Astrocyte of the hippocampus (primary cell): ENCODE measurements around the gene TRIP13.

Experiments used
- DNase-seq: peaks from one replicate; pipeline ENCODE4 v3.0.0; 2011; ENCODE audit warnings: low read depth, low spot score

Gene TRIP13

DNA sequence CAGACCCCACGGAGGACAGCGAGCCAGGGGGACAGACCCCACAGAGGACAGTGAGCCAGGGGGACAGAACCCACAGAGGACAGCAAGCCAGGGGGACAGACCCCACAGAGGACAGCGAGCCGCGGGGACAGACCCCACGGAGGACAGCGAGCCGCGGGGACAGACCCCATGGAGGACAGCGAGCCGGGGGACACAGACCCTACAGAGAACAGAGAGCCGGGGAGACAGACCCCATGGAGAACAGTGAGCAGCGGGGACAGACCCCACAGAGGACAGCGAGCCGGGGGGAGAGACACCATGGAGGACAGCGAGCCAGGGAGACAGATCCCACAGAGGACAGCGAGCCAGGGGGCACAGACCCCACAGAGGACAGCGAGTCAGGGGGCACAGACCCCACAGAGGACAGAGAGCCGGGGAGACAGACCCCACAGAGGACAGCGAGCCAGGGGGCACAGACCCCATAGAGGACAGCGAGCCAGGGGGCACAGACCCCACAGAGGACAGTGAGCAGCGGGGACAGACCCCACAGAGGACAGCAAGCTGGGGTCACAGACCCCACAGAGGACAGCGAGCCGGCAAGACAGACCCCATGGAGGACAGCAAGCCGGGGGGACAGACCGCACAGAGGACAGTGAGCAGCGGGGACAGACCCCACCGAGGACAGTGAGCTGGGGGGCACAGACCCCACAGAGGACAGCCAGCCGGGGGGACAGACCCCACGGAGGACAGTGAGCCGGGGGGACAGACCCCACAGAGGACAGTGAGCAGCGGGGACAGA, 37.5 kb upstream of the TRIP13 start:
- DNase-seq: no peak

DNA sequence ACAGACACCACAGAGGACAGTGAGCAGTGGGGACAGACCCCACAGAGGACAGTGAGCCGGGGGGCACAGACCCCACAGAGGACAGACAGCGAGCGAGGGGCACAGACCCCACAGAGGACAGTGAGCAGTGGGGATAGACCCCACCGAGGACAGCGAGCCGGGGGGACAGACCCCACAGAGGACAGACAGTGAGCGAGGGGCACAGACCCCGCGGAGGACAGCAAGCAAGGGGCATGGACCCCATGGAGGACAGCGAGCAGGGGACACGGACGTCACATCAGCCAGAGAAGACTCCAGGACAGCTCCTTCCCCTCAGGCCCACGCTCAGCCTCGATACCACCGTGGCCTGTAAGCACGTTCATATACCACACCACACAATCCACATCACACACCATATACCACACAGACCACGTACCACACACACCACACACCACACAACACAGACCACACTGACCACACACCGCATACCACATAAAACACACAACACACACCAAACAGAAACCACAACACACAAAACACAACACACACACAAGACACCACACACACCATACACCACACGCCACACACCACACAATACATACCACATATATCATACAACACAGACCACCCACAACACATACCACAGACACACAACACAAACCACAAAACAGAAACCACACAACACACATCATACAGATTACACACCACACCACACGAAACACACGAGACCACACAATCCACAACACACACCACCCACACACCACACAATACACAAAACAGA, 36.7 kb upstream of the TRIP13 start:
- no peak for DNase-seq

DNA sequence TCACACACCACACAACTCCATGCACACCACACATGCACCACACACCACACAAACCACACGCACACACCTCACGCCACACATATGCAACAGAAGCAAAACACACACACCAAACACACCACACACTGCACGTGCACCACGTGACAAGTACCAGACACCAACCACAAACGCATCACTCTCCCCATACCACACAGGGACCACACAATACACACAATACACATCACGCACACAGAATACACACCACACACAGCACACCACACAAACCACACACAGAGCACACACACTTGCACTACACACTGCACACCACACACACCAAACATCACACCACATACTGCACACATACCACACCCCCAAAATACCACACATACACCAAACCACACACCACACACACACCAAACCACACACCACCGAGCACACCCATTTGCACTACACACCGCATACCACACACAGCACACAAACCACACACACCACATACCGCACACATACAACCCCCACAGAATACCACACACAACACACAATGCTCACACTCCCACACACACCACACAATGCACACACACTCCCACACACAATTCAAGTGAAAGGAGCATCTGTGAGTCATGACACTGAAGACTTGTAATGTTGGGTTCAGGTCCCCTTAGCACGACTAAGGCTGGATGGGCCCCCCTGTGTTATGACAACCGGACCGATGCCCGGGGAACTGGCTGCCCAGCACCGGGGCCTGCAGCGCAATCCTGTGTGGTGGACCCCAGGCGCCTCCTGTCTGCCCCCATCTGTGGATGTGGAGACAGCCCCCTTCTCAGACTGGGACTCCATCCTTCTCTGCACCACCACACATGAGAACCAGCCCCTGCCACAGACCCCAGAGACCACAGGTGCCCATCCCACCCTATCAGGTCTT, 35.9 kb upstream of the TRIP13 start:
- no peak for DNase-seq

DNA sequence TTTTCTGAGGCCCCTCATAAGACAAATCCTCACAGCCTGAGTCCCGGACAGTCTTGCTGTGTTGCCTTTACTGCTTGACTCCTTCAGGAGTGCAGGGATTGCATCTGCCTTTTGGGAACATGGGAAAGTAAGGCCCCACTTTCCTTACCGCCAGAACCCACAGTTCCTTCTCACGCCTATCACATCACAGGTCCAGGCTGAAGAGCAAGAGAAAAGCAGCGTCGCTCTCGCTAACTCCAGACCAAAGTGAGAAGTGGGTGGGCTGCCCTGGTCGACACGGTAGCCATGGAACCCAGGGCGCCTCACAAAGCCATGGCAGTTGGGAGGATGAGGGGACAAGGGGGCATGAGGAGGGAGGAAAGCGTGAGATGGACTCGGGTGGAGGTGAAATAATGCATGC, 34.0 kb upstream of the TRIP13 start:
- DNase-seq: no peak

DNA sequence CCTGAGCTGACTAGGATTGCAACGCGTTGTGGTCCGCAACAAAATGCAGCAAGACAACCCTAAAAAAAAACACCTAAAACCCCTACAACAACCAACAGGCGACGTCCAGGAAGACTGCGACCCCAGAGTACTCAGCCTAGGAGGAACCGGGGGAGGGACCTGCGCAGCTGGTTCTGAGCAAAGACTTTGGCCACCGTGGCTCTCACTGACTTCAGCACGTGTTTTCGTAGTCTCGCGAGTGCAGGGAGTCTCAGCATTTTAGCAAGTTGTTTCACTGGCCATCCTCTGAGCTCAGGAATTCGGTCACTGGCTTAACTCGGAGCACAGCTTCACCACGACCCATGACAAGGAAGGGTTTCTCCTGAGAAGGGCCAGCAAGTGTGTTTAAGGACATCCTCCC, 33.3 kb upstream of the TRIP13 start:
- no peak for DNase-seq

DNA sequence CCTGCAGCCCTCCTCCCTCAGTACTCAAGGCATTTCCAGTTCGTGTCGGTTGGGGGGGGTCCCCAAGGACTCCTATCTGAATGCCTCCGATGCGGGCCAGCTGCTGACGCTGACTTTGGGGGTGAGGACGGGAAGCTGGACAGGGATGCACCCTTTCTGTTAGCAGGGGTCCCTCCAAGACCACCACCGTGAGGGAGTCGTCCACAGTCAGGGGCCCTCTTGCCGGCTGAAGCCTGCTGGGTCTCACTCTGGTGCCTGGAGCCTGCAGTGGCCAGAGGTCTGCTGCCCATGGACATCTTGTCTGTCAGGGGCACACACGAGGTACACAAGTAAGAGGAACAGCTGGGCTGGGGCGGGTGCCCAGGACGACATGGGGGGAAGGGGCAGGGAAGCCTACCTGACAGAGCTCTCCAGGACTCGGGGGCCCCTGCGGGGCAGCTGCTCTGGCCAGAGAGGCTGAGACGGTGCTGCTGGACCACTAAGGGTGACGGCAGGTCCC, 32.8 kb upstream of the TRIP13 start:
- DNase-seq: no peak

DNA sequence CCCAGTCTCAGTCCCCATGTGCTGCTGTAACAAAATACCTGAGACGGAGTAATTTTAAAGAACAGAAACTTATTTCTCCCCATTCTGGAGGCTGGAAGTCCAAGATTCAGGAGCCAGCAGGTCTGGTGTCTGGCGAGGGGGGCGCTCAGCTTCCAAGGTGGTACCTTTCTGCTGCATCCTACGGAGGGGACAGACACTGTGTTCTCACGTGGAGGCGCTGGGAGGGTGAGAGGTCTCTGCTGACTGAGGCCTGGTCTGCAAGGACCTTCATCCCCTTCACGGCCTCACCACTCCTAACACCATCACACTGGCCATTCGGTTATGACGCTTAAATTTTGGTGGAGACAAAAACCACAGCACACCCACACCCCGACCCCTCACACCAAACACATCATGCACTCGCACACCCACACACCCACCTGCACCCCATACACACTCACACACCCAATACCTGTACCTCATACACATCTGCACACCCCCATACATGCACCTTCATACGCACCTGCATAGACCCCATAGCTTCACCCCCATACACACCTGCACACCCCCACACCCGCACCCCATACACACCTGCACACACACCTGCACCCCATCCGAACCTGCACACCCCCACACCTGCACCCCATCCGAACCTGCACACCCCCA, 32.1 kb upstream of the TRIP13 start:
- no peak for DNase-seq

DNA sequence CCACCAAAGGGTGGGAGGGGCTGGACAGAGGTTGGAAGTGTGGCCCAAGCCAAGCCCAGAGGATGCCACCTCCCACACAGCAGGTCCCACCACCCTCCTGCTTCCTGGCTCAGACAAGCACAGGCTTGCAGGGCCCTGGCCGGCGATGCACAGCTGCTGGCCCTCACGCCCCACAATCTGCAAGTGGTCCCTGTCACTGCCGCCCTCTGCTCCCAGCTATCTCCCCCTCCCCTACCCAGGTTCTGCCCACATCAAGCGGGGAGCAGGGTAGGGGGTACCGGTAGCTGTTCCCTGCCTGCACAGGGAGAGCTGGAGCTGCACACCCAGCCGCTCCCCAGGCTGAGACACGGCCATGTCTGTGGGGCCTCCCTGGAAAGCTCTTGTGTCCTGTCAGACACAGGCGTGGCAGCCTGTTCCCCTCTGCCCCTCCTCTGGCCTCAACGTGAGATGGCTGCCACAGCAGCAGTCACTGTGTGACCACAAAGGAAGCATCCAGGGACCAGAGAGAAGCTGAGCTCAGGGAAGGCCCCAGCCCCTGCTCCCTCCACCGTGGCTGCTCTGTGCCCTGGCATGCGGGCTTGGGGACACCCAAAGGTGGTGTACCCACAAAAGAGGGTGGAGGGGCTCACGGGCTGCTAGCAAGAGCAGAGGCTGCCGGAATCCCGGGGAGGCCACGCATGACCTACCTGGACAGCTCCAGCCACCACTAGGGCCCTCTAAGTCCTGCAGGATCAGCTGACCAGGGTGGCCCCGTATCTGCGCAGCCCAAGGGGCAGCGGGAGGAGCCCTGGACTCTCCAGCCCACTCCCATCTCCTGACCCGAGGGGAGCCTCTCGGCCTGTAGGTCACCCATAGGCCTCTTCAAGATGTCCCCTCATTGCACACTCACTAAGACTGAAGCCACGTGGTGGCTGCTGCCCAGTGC, 31.0 kb upstream of the TRIP13 start:
- no peak for DNase-seq

DNA sequence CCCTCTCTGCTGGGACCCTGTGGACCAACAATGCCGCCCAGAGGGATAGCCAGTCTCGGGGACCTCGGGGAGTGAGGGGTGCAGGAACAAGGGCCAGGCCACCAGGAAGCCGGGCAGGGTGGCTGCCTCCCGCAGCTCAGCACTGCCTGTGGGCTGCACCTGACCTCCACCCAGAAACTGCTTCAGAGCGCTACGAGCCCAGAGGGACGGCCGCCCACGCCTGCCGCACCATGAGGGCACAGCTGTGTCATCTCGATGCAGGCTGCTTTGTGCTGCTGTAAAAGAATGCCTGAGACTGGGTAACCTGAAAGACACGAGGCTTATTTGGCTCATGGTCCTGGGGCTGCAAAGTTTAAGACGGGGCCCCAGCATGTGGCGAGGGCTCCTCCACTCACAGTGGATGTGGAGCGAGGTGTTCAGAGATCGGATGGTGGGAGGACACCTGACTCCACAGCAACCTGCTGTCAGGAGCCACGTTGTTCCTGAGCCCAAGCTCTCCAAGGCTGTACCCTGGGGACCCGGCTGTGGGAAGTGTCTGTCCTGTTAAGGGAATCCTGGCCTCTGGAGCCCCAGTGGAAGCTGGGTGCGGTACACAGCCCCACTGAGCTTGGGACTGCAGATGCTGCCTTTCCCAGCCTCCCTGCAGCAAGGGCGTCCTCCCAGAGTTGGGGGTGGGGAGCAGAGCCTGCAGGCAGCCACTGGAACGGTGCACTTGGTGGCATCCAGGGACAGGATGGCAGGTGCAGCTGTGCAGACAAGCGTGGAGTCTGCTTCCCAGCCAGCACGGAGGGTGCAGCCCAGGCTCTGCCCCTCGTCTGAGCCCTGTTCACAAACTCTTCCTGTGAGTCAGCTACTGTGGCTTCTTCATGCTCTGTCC, 30.1 kb upstream of the TRIP13 start:
- DNase-seq: no peak

DNA sequence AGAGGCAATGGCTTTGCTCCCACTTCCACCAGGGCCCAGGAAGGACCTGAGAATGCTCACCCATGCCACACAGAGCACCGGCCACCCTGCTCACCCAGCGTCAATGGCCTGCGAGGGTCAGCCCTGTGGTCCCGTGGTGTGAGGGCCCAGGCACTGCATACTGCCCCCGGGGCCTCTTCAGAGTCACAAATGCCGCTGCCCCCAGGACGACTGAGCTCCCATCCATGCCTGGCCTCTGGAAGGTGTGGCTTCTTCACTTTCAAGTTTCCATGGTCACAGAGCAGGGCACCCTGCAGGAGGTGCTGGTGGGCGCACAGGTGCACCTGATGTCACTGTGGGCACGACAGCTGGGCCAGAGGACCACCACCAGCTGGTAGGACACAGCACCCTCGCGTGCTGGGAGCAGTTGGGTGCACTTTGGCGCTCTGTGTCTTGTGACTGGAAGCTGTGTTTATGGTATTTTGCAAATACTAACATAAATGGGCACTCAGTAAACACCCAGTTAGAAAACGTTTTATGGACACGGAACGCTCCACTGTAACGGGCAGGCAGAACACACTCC, 29.4 kb upstream of the TRIP13 start:
- DNase-seq: no peak

DNA sequence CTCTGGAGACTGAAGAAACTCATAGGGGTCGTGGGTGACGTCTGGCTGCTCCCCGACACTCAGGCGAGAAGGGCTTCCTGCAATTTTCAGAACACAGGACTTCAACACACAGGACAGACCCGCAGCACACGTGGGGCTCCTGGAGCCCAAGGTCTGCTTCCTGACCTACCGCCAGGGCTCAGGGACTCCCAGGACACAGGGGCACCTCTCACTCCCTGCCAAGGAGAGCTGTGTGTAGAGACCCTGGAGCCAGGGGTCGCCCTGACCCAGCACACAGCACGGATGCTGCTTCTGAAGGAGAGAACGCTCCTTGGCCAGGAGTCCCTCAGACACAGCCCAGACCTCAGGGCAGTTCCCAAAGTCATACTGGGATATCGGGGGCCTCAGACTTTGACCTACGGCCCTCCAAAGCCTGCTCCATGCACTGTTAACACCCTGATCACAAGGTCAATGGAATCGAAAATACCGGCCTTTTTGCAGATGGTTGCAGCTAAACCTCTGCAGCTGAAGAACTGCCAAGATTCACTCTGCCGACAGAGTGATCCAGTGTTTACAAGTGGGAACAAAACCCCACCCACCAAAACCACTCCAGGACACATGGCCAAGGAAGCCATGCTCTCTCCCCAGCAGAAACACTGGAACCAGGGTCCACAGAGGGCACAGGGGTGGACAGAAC, 28.1 kb upstream of the TRIP13 start:
- DNase-seq: no peak

DNA sequence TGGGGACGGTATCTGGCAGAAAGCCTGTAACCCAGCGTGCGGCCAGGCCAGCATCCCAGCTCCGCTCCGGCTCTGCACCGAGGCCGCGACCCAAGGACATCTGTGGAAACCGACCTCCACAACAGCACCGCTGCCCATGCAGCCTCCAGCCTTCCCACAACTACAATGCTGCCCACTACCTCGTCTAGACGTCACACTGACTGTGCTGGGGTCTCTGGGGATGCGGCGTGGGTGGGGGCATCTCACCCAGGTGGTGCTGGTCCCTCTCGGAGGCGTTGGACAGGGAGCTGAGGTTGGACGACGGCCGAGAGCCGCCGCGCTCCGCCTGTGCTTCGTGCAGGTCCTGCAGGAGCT, 27.5 kb upstream of the TRIP13 start:
- no peak for DNase-seq

DNA sequence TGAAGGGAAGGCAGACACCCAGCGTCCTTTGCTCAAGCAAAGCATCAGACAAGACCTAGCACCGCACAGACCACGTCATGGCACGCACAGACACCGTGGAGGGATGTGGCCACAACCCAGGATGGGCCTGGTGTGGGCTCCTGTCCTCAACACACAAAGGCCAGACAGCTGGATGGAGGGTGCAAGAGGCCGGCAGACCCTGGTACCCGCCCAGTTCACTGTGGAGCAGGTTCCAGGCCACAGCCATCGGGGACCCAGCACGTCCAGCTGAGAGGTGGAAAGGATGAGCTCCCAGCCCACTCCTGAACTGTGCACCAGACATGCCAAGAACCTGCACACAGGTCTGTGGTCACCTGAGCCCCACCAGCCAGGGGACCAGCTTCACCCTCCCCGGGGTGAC, 26.9 kb upstream of the TRIP13 start:
- DNase-seq: no peak

DNA sequence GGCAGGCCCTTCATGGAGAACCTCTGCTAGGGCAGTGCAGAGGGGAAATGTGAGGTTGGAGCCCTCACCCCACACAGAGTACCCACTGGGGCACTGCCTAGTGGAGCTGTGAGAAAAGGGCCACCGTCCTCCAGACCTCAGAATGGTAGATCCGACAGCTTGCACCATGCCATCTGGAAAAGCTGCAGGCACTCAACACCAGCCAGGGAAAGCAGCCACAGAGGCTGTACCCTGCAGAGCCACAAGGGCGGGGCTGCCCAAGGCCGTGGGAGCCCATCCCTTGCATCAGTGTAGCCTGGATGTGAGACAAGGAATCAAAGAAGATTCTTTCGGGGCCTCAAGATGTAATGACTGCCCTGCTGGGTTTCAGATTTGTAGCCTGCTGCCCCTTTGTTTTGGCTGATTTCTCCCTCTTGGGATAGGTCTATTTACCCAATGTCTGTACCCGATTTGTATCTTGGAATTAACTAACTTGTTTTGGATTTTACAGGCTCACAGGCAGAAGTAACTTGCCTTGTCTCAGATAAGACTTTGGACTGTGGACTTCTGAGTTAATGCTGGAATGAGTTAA, 25.3 kb upstream of the TRIP13 start:
- DNase-seq: no peak

DNA sequence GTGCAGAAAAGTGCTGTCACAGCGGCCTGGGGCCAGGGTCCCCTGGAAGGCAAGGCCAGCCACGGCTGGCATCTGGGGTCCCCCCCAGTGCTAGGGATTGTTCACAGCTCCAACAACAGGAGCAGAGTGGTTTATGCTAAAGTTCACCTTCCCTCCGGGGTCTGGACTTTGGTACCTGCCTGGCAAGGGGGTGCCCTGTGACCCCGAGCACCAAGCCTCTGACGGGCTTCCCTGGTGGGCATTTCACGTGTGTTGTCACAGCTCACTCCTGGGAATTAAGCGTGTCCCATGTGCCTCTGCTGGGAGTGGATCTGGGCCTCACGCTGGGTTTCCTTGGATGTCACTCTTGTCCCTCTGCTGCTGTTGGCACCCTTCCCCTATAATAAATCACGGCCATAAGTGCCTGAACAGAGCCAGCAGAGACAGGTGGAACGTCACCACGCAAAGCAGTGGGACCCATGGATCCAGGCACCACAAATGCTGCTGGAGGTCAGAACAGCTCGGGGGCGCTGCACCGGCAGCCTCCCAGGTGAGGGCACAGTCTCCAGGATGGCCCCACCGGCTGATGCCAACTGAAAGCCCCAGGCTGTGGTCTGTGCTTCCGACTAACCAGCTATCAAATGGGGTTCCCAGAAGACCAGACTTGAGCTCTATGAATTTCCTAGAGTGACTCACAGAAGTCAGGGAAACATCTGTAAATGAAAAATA, 24.1 kb upstream of the TRIP13 start:
- DNase-seq: no peak

DNA sequence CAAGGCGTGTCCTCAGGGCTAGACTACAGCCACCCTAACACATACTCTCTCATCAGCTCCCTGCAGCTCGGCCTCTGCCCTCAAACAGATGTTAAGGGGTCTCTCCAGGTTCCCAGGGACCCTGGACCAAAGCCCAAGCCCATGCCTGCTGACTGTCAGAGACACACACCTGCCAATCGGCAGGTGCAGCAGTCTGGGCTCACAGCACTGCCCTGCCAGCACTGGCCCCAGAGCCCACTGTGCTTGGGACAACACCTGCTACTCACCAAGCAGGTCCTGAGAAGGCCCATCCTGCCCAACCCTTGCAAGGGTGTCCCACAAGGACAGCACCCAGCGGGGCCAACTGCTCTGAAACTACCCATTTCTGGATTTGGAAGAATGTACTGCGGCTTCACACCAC, 21.7 kb upstream of the TRIP13 start:
- no peak for DNase-seq

DNA sequence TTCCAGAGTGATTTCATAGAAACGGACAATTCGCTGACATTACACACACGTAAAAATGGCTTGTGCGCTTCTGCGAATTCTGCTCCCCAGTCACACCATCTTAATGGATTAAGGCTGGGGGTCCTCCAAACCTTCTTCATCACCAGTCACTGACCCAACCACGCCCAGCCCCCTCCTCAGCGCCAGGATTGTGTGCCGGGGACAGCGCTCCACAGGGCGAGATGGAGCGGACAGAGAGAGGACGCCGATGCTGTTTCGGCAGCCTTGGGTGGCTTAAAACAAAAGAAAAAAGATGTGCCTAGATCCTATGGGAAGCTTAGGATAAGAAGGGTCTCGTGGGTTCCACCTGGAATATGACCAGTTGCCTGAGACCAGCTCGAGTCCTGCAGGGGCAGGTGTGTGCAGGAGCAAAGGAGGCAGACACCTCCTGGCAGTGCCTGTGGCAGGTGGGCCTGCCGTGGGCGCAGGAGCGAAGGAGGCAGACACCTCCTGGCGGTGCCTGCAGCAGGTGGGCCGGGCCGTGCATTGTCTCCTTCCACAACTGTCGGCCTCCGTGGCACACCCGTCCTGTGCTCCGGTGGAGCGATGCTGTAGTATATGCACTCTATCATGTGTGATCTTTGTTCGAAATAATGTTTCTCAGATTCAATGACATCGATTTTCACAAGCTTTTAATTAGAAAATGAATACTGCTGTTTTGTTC, 20.9 kb upstream of the TRIP13 start:
- DNase-seq: no peak
